Smooth muscle cell (in vitro differentiated cells): ENCODE results near the gene CDC34. TPM values are rescaled to one million over a fixed set of nuclear protein-coding genes. Genes with fewer than 3 reads are reported as not detected.

Source experiments
- DNase-seq: peaks from one replicate; lab custom pipeline; 2025; ENCODE audit not compliant: unreplicated experiment; lab: John Stamatoyannopoulos, UW
- H2AFZ ChIP-seq: fragments of 200-600 bp; sonication (generic); 2 replicates; pipeline ENCODE4 v1.6.0; 2016; ENCODE audit warnings: antibody characterized with exemption, low read depth, mild to moderate bottlenecking
- H3F3A ChIP-seq: fragments of 200-600 bp; sonication (generic); 2 replicates; pipeline ENCODE4 v1.6.0; 2017; ENCODE audit warnings: antibody characterized with exemption, low read depth
- H3K27ac ChIP-seq: fragments of 200-600 bp; sonication (generic); 2 replicates; pipeline ENCODE4 v1.5.1; 2016; ENCODE audit warnings: low read depth, mild to moderate bottlenecking
- H3K27me3 ChIP-seq: fragments of 200-600 bp; sonication (generic); 2 replicates; pipeline ENCODE4 v1.6.1; 2016; ENCODE audit warnings: low read depth, mild to moderate bottlenecking
- H3K36me3 ChIP-seq: fragments of 200-600 bp; sonication (generic); 2 replicates; pipeline ENCODE4 v1.5.1; 2016; ENCODE audit warnings: low read depth
- H3K4me1 ChIP-seq: fragments of 200-600 bp; sonication (generic); 2 replicates; pipeline ENCODE4 v1.5.1; 2016; ENCODE audit warnings: low read depth
- H3K4me2 ChIP-seq: fragments of 200-600 bp; sonication (generic); 2 replicates; pipeline ENCODE4 v1.6.0; 2016; ENCODE audit warnings: mild to moderate bottlenecking
- H3K4me3 ChIP-seq: fragments of 200-600 bp; sonication (generic); 2 replicates; pipeline ENCODE4 v1.5.1; 2016; ENCODE audit warnings: mild to moderate bottlenecking
- H3K79me2 ChIP-seq: fragments of 200-600 bp; sonication (generic); 2 replicates; pipeline ENCODE4 v1.6.0; 2016; ENCODE audit warnings: low read depth, mild to moderate bottlenecking
- H3K9ac ChIP-seq: fragments of 200-600 bp; sonication (generic); 2 replicates; pipeline ENCODE4 v1.6.0; 2016; ENCODE audit warnings: low read depth
- H3K9me3 ChIP-seq: fragments of 200-600 bp; sonication (generic); replicated peaks from 2 replicates; pipeline ENCODE4 v1.5.1; 2016; ENCODE audit warnings: low read depth
- H4K20me1 ChIP-seq: fragments of 200-600 bp; sonication (generic); 2 replicates; pipeline ENCODE4 v1.6.0; 2016; ENCODE audit warnings: low read depth
- WGBS: methylation state at CpG from one replicate; pipeline ENCODE4 v1.1.7; 2016; ENCODE audit warnings: low lambda C conversion rate; 5-methylcytosine and 5-hydroxymethylcytosine counted together
- polyA plus RNA-seq: library from polyadenylated mRNA; unstranded; fragments of >200 nt; fragmentation: Nextera tagmentation; extraction: Ambion mirVana; gene quantifications from 2 replicates; pipeline ENCODE4 v1.2.1, GENCODE V29; 2016
- total RNA-seq: library from RNA; depleted of rRNA; stranded (reverse); fragments of >200 nt; gene quantifications from 2 replicates; pipeline ENCODE4 v1.2.3, GENCODE V29; 2014
- TF ChIP-seq, protein P1 (sequence below): fragments of 200-600 bp; sonication (generic); IDR thresholded peaks from 2 replicates; pipeline ENCODE4 v1.5.1; 2017; ENCODE audit warnings: borderline replicate concordance, mild to moderate bottlenecking, antibody characterized with exemption; ENCODE audit not compliant: insufficient read depth, poor library complexity, severe bottlenecking

The CDC34 gene
- total and polyA plus RNA-seq, 2 experiments from 2014 or later = 67.7 to 151 TPM

- Histone ChIP-seq H2AFZ (no peak overlapping the region), H3K79me2 (no peaks in the 10 kb centered on the region), H3K4me1 (no peaks in the 10 kb centered on the region), H3K4me2 (no peak overlapping the region), H4K20me1 (no peaks in the 10 kb centered on the region), H3K36me3 (no peaks in the 10 kb centered on the region), H3K9me3 (no peaks in the 10 kb centered on the region), H3K27ac (no peak overlapping the region), H3K4me3 (no peak overlapping the region), H3K9ac (no peak overlapping the region), H3F3A (no peaks in the 10 kb centered on the region), H3K27me3 (no peaks in the 10 kb centered on the region)
- WGBS = 93% methylated on average over 12 of the region's 15 CpGs
- TF ChIP-seq, protein P1, sequence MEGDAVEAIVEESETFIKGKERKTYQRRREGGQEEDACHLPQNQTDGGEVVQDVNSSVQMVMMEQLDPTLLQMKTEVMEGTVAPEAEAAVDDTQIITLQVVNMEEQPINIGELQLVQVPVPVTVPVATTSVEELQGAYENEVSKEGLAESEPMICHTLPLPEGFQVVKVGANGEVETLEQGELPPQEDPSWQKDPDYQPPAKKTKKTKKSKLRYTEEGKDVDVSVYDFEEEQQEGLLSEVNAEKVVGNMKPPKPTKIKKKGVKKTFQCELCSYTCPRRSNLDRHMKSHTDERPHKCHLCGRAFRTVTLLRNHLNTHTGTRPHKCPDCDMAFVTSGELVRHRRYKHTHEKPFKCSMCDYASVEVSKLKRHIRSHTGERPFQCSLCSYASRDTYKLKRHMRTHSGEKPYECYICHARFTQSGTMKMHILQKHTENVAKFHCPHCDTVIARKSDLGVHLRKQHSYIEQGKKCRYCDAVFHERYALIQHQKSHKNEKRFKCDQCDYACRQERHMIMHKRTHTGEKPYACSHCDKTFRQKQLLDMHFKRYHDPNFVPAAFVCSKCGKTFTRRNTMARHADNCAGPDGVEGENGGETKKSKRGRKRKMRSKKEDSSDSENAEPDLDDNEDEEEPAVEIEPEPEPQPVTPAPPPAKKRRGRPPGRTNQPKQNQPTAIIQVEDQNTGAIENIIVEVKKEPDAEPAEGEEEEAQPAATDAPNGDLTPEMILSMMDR = no peak
- no peak for DNase-seq
These were observed 15.6 kb downstream of the CDC34 start for GRCh38 chr19:547117-547516.

DNA sequence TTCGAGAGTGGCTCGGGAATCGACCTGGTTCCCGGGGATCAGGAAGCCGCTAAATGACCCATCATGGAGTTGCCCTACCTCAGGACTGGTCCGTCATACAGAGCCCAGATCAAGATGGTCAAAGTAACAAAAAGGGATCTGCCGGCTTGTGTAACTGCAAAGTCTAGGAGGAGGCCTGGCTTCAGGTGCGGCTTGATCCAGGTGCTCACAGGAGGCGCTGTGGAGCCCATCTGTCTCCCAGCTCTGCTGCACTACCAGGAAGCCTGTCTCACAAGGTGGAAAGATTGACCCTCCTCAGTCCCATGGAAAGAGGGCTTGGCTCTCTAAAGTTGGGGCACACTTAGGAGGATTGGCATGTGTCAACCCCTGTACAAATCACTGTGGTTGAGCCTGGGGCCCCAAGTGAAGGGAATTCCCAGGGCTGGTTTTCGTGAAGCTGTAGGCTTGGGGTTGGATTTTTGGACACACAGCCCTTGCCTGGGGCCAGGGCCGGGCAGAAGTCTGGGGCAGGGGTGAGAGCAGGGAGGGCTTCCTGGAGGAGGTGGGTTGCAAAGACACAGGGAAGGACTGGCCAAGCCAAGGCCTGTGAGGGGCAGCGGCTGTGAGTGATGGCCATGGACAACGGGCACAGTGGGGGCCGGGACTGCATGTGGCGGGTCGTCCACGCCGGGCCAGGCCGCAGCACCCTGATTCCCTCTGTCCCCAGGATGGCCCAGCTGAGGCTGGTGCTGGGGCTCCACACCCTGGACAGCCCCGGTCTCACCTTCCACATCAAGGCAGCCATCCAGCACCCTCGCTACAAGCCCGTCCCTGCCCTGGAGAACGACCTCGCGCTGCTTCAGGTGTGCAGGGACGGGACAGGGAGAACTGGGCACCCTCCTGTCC, 16.5 kb downstream of the CDC34 start:
- H3K36me3 ChIP-seq = no peaks in the 10 kb centered on the region
- H3K4me3 ChIP-seq = no peak overlapping the region
- no peak overlapping the region for H2AFZ ChIP-seq
- no peak overlapping the region for H3K27ac ChIP-seq
- no peak overlapping the region for H3K4me2 ChIP-seq
- H3K9ac ChIP-seq = no peak overlapping the region
- no peaks in the 10 kb centered on the region for H3K27me3 ChIP-seq
- no peaks in the 10 kb centered on the region for H3K9me3 ChIP-seq
- H3F3A ChIP-seq = no peaks in the 10 kb centered on the region
- no peaks in the 10 kb centered on the region for H4K20me1 ChIP-seq
- TF ChIP-seq, protein P1 = no peak
- DNase-seq = no peak
- 87% methylated on average over 16 of the region's 26 CpGs for WGBS
- no peaks in the 10 kb centered on the region for H3K4me1 ChIP-seq
- no peaks in the 10 kb centered on the region for H3K79me2 ChIP-seq

DNA sequence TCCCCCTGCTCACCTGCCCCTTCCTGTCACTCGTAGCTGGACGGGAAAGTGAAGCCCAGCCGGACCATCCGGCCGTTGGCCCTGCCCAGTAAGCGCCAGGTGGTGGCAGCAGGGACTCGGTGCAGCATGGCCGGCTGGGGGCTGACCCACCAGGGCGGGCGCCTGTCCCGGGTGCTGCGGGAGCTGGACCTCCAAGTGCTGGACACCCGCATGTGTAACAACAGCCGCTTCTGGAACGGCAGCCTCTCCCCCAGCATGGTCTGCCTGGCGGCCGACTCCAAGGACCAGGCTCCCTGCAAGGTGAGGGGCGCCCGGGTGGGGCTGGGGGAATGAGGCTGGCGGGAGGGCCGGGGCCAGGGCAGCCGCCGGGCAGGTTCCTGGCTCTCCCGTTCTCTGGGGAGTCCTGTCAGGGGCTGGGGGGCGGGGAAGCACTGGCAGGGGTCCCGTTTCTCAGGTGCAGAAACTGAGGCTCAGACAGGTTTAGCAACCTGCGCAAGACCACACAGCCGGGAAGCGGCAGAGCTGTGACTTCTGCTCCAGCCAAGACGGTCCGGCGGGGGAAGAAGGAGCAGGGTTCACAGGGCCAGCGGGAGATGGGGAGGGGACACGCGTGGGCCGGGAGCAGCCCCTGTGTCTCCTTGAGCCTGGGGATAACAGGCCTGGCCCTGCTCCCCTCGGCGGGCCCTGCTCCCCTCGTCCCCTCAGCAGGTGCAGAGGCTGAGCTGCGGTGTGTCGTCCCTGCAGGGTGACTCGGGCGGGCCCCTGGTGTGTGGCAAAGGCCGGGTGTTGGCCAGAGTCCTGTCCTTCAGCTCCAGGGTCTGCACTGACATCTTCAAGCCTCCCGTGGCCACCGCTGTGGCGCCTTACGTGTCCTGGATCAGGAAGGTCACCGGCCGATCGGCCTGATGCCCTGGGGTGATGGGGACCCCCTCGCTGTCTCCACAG, 17.6 kb downstream of the CDC34 start:
- H3K4me1 ChIP-seq = no peaks in the 10 kb centered on the region
- no peak overlapping the region for H2AFZ ChIP-seq
- WGBS = 94% methylated on average over 31 of the region's 52 CpGs
- no peaks in the 10 kb centered on the region for H3K79me2 ChIP-seq
- no peak overlapping the region for H3K4me2 ChIP-seq
- no peaks in the 10 kb centered on the region for H3K27me3 ChIP-seq
- no peaks in the 10 kb centered on the region for H3F3A ChIP-seq
- no peaks in the 10 kb centered on the region for H4K20me1 ChIP-seq
- no peaks in the 10 kb centered on the region for H3K9me3 ChIP-seq
- no peaks in the 10 kb centered on the region for H3K36me3 ChIP-seq
- no peak overlapping the region for H3K9ac ChIP-seq
- TF ChIP-seq, protein P1 = no peak
- no peak for DNase-seq
- H3K4me3 ChIP-seq = no peak overlapping the region
- H3K27ac ChIP-seq = no peak overlapping the region
